Psoas muscle (tissue), 8 donors: Measurements from ENCODE around the gene CAGE1. TPM values are rescaled to one million over a fixed set of nuclear protein-coding genes. Genes with fewer than 3 reads are reported as not detected.

Experiments
- ATAC-seq, 4 donors: fragments of 200-7000 bp; cut with Tn5 transposase; one replicate each; pipeline ENCODE4 v1.9.1; 2020; ENCODE audit warnings: moderate library complexity in 3 of 4, mild to moderate bottlenecking in 2 of 4
- DNase-seq, 2 donors: peaks; one replicate each; pipeline ENCODE4 v3.0.0-alpha.2; 2020
- H3K27ac ChIP-seq: fragments of 200-600 bp; one replicate; pipeline ENCODE4 v1.8.0; 2022
- H3K27me3 ChIP-seq, 3 donors: fragments of 200-600 bp in 1 of 3; one replicate each; pipeline versions ENCODE4 v1.6.1 to v1.8.0; 2013 to 2022; ENCODE audit warnings: low read length in 2 of 3, mild to moderate bottlenecking in 2 of 3, moderate library complexity in 1 of 3; ENCODE audit not compliant: insufficient read depth in 3 of 3
- H3K36me3 ChIP-seq, 2 donors: fragments of 200-600 bp in 1 of 2; one replicate each; pipeline versions ENCODE4 v1.6.1 to v1.8.0; 2013 to 2022; ENCODE audit warnings: low read depth in 1 of 2, mild to moderate bottlenecking in 1 of 2, moderate library complexity in 1 of 2; ENCODE audit not compliant: insufficient read depth in 1 of 2
- H3K4me1 ChIP-seq: fragments of 200-600 bp; one replicate; pipeline ENCODE4 v1.8.0; 2022
- H3K4me3 ChIP-seq: fragments of 200-600 bp; one replicate; pipeline ENCODE4 v1.8.0; 2022; ENCODE audit warnings: mild to moderate bottlenecking
- H3K9me3 ChIP-seq: fragments of 200-600 bp; one replicate; pipeline ENCODE4 v1.8.0; 2022
- WGBS, 3 donors: extraction: QIAGEN DNeasy Blood & Tissue Kit; methylation state at CpG; one replicate each; pipeline versions ENCODE4 v1.1.6 to v1.1.7; 2013; 5-methylcytosine and 5-hydroxymethylcytosine counted together
- intact Hi-C, 2 donors: fragments of 100-400 bp; cut with DNase I; formaldehyde crosslinking; loops; one replicate each; pipeline versions ENCODE4 v1.11.0 to v1.14.2; 2022
- polyA plus RNA-seq, 3 donors: library from polyadenylated mRNA; stranded (reverse); fragments of 200-250 nt; gene quantifications; one replicate each; pipeline ENCODE4 v1.2.3, GENCODE V29; 2013
- total RNA-seq, 4 donors: library from RNA; stranded (reverse); fragmentation: NEBNext Ultra II Directional in 2 of 4; extraction: Animal tissue kit (Norgen Biotek cat#: 25700) in 2 of 4; gene quantifications; one replicate each; pipeline versions ENCODE4 v1.2.1 to v1.2.4, GENCODE V29; 2021 to 2023
- TF ChIP-seq, protein P1 (sequence below): fragments of 200-600 bp; IDR thresholded peaks from one replicate; pipeline ENCODE4 v1.8.0; 2022; ENCODE audit warnings: antibody characterized with exemption
- donor health status: healthy with polysubstance abuse.
- donor health status: DM: no; HTN: no; CAD: no; lungs with moderate emphysema.
- donor health status: Bipolar disorder and iron deficiency.
- donor health status: healthy.
- donor health status: DM: yes; HTN: yes; CAD: no.
- donor health status: DM: no; HTN: no; CAD: no.
- donor health status: DM: no; HTN: no; CAD: no.
- donor health status: DM: yes; HTN: yes; CAD: no.

Gene CAGE1
- total and polyA plus RNA-seq, 7 donors: 0.08 TPM; not detected in 6

GRCh38 chr6:7300926-7301325, 88.6 kb downstream of the CAGE1 start:
- DNase-seq: no peak
- H3K4me3 ChIP-seq: no peak overlapping the region
- TF ChIP-seq, protein P1, sequence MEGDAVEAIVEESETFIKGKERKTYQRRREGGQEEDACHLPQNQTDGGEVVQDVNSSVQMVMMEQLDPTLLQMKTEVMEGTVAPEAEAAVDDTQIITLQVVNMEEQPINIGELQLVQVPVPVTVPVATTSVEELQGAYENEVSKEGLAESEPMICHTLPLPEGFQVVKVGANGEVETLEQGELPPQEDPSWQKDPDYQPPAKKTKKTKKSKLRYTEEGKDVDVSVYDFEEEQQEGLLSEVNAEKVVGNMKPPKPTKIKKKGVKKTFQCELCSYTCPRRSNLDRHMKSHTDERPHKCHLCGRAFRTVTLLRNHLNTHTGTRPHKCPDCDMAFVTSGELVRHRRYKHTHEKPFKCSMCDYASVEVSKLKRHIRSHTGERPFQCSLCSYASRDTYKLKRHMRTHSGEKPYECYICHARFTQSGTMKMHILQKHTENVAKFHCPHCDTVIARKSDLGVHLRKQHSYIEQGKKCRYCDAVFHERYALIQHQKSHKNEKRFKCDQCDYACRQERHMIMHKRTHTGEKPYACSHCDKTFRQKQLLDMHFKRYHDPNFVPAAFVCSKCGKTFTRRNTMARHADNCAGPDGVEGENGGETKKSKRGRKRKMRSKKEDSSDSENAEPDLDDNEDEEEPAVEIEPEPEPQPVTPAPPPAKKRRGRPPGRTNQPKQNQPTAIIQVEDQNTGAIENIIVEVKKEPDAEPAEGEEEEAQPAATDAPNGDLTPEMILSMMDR: no peak
- intact Hi-C loops: no loop called here
- H3K4me1 ChIP-seq: no peaks in the 10 kb centered on the region
- H3K36me3 ChIP-seq: peaks cover 19 to 100% of the 10 kb centered on the region in 2 donors
- 86 to 92% (median 89%) methylated on average over 5 of the region's 5 CpGs for WGBS, 3 donors
- no peaks in the 10 kb centered on the region for H3K9me3 ChIP-seq
- no peak for ATAC-seq
- no peak overlapping the region for H3K27ac ChIP-seq
- no peaks in the 10 kb centered on the region for H3K27me3 ChIP-seq

- ATAC-seq (no peak), DNase-seq (no peak)
- TF ChIP-seq, protein P1: no peak
- WGBS, 3 donors: 89 to 93% (median 93%) methylated on average over 1 of the region's 1 CpG
- no peak overlapping the region for H3K27ac ChIP-seq
- intact Hi-C loops: loop anchor here in 1 of 2 donors (5.0 kb wide), 1 partner anchor 304 kb away; no protein-coding TSS in a partner anchor
- no peaks in the 10 kb centered on the region for H3K9me3 ChIP-seq
- no peaks in the 10 kb centered on the region for H3K27me3 ChIP-seq
- no peaks in the 10 kb centered on the region for H3K4me1 ChIP-seq
- peaks cover 18 to 100% of the 10 kb centered on the region in 2 donors for H3K36me3 ChIP-seq
- H3K4me3 ChIP-seq: no peak overlapping the region
Measured at GRCh38 chr6:7298113-7298512, 91.4 kb downstream of the CAGE1 start.

DNA sequence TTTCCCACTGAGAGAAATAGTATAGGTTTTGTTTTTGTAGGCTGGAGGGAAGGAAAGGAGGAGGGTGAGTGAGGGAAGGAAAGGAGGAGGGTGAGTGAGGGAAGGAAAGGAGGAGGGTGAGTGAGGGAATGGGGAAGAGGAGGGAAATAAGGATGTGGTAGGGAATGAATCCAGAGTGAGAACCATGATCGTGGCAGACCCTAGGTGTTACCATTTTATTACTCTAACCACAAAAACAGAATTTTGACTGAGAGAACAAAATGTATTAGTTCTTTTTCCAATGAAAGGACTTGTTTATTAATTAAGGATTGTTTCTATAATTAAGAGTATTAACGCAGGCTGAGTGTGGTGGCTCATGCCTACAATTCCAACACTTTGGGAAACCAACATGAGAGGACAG, 92.9 kb downstream of the CAGE1 start:
- H3K4me3 ChIP-seq: no peak overlapping the region
- DNase-seq (no peak), ATAC-seq (no peak)
- no peaks in the 10 kb centered on the region for H3K4me1 ChIP-seq
- no peaks in the 10 kb centered on the region for H3K27me3 ChIP-seq
- intact Hi-C loops: loop anchor here in 1 of 2 donors (5.0 kb wide), 1 partner anchor 306 kb away; no protein-coding TSS in a partner anchor
- TF ChIP-seq, protein P1: no peak
- WGBS, 3 donors: 90 to 98% (median 92%) methylated on average over 2 of the region's 2 CpGs
- no peak overlapping the region for H3K27ac ChIP-seq
- H3K36me3 ChIP-seq: peaks cover 23 to 100% of the 10 kb centered on the region in 2 donors
- H3K9me3 ChIP-seq: no peaks in the 10 kb centered on the region

DNA sequence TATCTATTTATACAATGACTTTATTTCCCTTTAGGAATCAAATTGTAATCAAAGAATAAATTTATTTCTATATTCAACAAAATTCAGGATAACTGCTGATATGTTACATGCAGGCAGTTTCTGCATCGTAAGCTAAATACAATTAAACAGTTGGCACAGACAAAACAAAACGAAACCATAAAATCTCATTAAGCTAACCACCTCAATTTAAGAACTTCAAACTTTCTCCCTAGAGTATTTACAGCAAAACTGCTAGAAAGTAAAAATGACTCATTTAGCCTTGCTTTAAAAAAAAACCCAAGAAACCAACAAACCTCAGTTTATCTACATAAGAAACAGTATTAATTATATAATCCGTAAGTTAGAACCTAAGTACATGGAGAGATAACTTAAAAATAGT, 93.6 kb downstream of the CAGE1 start:
- H3K4me1 ChIP-seq: no peaks in the 10 kb centered on the region
- intact Hi-C loops: loop anchor here in 1 of 2 donors (5.0 kb wide), 1 partner anchor 306 kb away; no protein-coding TSS in a partner anchor

More for the DNA sequence above, 93.6 kb downstream of the CAGE1 start:
- no peak for ATAC-seq
- no peak for DNase-seq
- TF ChIP-seq, protein P1: no peak
- Histone ChIP-seq H3K36me3 (peaks cover 19 to 100% of the 10 kb centered on the region in 2 donors), H3K27ac (no peak overlapping the region), H3K9me3 (no peaks in the 10 kb centered on the region), H3K27me3 (no peaks in the 10 kb centered on the region), H3K4me3 (no peak overlapping the region)
- 88 to 94% (median 90%) methylated on average over 3 of the region's 3 CpGs for WGBS, 3 donors
